Measurements from ENCODE around the gene TMEM91.
"Not testable (repeated sequence)": the region's sequence is repeated elsewhere in the genome, so short reads cannot be mapped to it uniquely, and the experiment has no call there.

TMEM91 gene

DNA sequence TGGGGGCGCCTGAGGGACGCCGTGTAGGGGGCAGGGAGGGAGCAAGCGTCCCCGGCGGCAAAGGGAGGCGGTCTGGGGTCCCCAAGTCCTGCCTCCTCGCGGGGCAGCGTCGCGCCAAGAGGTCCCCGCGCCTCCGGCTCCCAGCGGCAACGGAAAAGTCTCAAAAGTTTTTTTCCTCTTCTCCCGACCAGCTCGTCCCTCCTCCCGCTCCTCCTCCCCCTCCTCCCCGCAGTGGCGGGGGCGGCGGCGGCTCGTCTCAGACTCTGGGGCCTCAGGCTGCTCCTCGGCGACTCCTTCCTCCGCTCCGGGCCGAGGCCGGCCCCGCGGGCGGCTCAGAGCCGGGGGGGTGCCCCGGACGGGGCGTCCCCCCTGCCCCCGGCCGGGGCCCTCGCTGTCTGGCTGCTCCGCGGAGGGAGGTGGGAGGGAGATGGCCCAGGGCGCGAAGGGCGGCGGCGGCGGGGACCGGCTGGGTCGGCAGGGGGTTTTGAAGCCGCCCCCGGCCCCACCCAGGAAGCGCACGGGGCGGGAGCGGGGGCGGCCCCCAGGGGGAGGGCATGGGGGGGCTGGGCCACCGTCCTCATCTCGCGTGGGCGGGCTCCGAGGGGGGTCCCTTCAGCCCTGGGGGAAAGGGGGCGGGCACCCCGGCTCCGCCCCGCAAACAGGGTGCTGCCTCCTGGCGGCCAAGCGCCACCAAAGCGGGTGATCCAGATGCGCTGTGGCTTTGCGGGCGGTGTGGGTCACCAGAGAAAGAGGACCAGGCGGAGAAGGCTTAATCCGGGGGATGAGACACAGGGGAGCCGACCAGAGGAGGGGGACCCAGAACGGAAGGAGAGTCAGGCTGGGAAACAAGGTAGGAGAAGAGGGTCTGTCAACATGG is 22.6 kb upstream of the TMEM91 start, which contains the start of gene TGFB1:
TSS of gene TGFB1 (minus strand) at position 457 of the 877 bp plus-strand sequence. CDS start 878 bp downstream, outside the sequence.
- DNase-seq, result peak; percentile 96

- no peak for DNase-seq
Measured at GRCh38 chr19:41354343-41354953, 21.9 kb upstream of the TMEM91 start.

DNA sequence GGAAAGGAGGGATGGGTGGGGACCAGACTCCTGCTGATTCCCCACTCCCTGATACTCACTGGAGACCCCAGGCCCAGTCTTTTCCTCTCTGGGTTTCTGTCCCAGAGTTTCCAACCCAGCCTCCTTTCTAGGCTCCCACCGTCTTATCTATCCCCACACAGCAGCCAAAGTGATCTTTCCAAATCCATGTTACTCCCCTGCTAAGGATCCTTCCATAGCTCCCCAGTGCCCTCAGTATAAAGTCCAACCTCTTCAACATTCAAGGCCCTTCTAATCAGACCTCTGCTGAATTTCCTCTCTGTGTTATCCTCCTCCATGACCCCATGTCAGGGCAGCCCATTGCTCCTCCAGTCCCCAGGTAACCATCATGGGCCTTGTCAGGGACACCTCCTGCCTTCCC is 21.3 kb upstream of the TMEM91 start:
- DNase-seq, result no peak

DNA sequence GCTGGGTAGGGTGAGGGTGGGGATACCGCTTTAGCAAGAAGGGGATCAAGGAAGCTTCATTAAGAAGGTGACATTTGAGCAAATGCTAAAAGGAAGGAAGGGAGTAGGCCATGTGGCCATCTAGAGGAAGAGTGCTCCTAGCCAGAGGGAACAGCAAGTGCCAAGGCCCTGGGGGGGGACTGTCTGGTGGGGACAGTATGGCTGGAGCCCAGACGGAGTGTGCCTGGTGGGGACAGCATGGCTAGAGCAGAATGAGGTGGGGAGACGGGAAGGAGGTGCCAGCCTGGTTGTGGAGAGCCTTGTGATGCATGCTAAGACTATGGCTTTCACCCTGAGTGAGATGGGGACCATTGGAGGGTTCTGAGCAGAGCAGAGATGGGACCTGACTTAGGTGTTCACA is 20.5 kb upstream of the TMEM91 start:
- no peak for DNase-seq

DNA sequence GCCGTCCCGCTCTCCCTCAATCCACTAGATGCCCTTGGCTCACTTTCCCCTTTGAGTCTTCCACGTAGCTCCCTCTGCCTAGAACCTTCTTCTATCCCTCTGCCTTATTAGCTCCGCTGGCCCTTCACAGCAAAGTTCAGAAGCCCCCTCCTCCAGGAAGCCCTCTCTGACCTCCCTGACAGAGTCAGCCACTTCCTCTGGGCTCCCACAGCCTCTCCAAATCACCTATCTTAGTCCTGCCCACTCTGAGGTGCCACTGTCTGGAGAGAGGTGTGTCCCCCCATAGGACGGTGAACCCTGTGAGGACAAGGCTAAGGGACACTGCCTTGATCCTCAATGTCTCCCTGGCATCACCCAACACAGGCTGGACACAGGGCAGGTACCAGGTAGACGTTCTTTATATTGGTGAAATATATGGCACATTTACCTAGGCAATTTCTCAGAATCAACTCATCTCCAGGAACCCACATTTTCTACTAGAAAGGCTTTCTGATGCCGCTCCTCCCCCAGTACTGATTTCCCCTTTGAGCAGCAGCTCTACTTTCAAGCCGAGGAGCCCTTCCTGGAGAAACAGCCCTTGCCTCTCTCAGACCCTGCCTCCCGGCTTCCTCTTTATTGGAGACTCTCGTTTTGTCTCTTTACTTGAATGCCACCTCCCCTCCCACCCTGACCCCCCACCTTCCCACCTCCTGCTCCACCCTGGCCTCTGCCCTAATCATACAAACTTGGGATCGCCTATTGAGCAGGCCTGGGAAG is 19.2 kb upstream of the TMEM91 start:
- peak; percentile 53 for DNase-seq

DNA sequence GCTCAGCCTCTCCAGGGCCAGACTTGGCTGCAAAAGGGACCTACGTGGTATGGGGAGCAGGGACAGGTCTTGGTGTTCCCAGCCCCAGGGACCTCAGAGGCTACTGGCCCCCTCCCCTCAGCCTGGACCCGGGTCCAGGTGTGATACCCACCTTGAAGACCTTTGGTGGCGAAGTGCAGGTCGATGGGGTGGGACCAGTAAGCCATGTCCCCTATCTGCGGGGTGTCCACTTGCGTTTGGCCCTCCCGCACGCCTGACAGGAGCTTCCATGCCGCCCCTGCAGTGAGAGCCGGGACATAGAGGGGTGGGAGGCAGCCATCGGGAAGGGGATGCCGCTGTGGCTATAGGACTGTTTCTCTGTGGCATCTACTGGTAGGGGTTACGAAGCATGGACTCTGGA is 18.6 kb upstream of the TMEM91 start:
- no peak for DNase-seq

DNA sequence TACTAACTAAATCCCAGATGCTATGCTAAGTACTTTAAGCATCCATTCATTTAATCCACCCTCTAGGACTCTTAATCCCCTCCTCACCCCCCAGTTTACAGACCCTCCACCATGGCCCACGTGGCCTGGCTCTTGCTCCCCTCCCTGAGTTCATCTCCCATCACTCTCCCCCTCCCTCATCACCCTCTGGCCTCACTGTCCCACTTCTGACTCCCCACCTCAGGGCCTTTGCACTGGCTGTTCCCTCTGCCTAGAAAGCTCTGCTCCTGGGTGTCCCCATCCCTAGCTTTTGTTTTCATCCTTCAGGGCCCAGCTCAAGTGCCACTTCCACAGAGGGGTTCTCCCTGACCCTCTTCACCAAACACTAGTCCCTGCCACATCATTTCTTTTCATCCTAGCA is 16.6 kb upstream of the TMEM91 start:
- DNase-seq, result no peak

GRCh38 chr19:41362143-41362847 is 14.0 kb upstream of the TMEM91 start:
- no peak for DNase-seq

GRCh38 chr19:41363371-41363752 is 13.0 kb upstream of the TMEM91 start:
- no peak for DNase-seq

DNA sequence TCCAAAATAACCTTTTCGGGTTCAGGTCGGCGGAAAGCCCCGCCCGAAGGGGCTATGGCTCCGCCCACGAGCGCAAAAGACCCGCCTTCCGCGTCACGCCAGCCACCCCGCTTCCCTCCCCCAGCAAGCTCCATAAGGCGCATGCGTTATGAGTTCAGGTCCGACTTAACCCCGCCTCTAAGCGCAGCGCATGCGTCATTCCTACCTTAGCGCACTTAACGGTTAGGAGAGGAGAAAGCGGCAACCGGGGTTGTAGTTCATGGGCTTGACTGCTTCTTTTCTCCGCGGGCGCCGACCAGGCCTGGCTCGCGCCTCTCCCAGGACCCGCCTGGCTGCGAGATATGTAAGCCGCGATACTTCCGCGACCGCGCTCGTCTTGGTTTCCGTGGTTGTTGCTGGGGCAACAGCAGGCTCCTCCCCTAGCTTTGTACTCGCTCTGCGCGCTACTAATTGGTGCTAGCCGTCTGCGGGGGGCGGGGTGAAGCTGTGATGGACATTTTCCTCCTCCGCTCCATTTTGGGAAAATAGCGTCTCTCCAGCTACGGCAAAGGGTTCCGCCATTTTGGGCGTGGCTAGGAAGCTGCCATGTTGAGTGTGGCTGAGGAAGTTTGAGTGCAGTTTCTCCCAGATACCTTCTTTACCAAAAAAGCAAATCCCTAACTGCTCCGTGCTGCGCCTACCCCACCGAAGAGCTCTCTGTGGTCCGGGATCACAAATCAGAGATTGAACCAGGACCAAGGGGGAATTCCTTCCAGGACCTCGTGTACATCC is 12.4 kb upstream of the TMEM91 start, which contains the start of gene B9D2:
TSS of gene B9D2 (minus strand) at position 397 of the 771 bp plus-strand sequence. CDS start 630 bp downstream, outside the sequence.
- DNase-seq, result peak; percentile 99

DNA sequence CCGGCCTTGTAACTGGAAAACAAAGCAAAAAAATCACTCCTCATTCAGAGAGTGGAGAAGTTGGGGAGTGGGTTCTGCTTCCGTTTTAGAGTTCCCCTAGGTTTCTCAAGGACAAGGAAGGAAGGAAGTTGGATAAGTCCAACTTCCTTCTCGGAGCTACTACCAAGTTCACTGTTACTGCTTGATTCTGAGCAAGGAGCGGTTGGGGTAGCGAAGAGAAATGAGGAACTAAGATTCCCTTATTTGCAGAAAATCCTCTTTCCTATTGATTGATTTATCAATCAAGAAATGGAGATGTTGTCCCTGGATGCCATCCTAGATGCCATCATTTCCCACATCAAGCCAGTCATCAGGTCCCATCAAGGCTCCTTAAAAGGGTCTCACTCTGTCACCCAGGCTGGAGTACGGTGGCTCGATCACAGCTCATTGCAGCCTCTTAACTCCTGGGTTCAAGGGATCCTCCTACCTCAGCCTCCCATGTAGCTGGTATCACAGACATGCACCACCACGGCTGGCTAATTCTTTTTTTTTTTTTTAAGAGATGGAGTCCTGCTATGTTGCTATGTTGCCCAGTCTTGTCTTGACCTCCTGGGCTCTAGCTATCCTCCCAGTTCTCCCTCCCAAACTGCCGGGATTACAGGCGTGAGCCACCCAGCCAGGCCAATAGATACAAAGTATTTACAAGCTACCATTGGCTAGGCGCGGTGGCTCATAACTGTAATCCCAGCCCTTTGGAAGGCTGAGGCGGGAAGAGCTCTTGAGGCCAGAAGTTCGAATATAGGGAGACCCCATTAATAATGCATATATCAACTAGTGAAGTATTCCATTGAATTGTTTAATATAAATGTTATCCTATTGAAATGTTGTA is 11.6 kb upstream of the TMEM91 start:
- DNase-seq, result no peak

- no peak for DNase-seq
Measured at GRCh38 chr19:41366089-41366488, 10.2 kb upstream of the TMEM91 start.

DNA sequence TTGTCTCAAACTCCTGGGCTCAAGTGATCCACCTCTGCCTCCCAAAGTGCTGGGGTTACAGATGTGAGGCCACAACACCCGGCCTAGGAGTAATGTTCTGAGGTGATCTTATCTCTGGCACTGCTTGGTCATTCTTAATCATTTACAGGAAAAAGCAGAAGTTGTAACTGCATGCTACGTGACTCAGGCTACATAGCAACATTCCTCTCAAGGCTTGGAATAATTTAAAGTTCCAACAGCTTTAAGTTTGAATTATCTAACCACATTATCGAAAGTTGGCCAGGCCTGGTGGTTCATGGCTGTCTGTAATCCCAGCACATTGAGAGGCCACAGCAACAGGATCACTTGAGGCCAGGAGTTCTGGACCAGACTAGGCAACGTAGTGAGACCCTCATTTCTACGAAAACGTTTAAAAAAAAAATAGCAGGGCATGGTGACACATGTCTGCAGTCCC is 8.5 kb upstream of the TMEM91 start:
- no peak for DNase-seq

DNA sequence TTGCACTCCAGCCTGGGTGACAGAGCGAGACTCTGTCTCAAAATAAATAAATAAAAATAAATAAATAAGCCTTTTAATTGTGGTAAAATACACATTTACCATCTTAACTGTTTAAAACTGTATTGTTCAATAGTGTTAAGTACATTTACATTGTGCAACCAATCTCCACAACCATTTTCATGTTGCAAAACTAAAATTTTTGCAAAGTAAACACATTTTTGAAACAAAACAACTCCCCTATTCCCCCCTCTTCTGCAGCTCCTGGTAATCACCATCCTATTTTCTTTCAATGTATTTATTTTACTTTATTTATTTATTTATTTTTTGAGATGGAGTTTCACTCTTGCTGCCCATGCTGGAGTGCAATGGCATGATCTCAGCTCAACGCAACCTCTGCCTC is 6.6 kb upstream of the TMEM91 start:
- DNase-seq, result no peak

GRCh38 chr19:41371119-41371518 is 5.2 kb upstream of the TMEM91 start:
- not testable (repeated sequence) for DNase-seq

- no peak for DNase-seq
Measured at GRCh38 chr19:41371541-41371940, 4.8 kb upstream of the TMEM91 start.

GRCh38 chr19:41372501-41372900 is 3.8 kb upstream of the TMEM91 start:
- DNase-seq, result no peak

GRCh38 chr19:41373993-41374392 is 2.3 kb upstream of the TMEM91 start:
- DNase-seq, result no peak

DNA sequence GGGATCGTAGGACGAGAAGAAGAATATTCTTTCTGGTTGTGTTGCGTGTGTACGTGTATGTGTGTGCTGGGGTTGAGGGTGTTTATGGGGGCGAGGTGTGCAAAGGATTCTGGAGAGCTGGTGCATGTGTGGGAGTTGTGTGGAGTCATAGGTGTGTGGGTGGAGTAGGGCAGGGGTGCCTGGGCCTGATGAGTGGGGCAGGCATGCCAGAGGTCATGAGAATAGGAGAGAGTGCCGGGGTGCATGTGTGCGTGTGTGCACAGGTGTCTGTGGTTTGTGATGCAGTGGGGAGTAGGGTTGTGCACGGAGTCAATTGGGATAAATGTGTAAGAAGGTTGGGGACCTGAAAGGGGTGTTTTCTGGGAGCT is 649 bp downstream of the TMEM91 start:
- DNase-seq, result no peak

- DNase-seq, result no peak
Measured at GRCh38 chr19:41377977-41378709, 1.8 kb downstream of the TMEM91 start.

Measured in CD4-positive, alpha-beta T cell treated with Interleukin-10 for 1 hour (primary cell).